ENCODE data around the gene SCAPER. TPM values are rescaled to one million over a fixed set of nuclear protein-coding genes. Genes with fewer than 3 reads are reported as not detected.
A peak's percentile ranks its signal among the peaks of the same experiment; 100 is the strongest.

Gene SCAPER
- total and polyA plus RNA-seq, 2 donors (not counting 1 experiment from before 2014, with no cell fraction given) = 8.3 to 61.6 TPM

DNA sequence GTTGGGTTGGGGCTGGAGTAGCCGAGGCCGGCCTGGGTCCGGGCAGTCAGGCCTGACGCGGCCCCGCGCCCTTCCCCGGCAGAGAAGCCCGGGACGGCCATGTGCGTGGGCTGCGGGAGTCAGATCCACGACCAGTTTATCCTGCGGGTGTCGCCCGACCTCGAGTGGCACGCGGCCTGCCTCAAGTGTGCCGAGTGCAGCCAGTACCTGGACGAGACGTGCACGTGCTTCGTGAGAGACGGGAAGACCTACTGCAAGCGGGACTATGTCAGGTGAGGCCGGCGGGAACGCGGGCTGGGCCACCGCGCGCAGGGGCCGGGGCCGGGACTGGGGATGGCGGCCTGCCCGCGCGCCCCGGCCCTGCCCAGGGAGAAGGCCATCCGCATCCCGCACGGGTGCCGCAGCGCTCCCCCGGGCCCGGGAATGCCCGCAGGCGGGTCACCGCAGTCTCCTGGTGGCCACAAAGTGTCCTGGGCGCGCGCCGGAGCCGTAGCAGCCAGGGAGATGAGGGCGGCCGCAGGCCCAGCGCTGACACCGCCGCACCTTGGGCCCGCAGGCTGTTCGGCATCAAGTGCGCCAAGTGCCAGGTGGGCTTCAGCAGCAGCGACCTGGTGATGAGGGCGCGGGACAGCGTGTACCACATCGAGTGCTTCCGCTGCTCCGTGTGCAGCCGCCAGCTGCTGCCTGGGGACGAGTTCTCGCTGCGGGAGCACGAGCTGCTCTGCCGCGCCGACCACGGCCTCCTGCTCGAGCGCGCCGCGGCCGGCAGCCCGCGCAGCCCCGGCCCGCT, 567.2 kb downstream of the SCAPER start:
- H3K9me3 Mint-ChIP-seq (ENCODE audit: insufficient read depth) = no peaks in the 10 kb centered on the region
- H4K20me1 ChIP-seq (ENCODE audit: control insufficient read depth, insufficient read depth, low read length, poor library complexity, severe bottlenecking) = peaks cover 32% of the 10 kb centered on the region
- peak overlapping the region in 2 of 5 experiments; percentile 15 to 46 for H3K4me3 ChIP-seq (ENCODE audit: control extremely low read depth in 1 of 5, extremely low read depth in 1 of 5, insufficient read depth in 1 of 5, low read depth in 2 of 5, low read length in 4 of 5)
- ChIA-PET CTCF (no interaction called here), POLR2A (no interaction called here)
- intact Hi-C loops (cut with micrococcal nuclease) = loop anchor here (2.0 kb wide), 1 partner anchor 27 kb away; the partner anchor contains the start of gene ETFA
- peaks cover 64% of the 10 kb centered on the region for H3K4me1 Mint-ChIP-seq
- peaks cover 0 to 71% (median 0%) of the 10 kb centered on the region in 3 donors for H3K9me3 ChIP-seq (ENCODE audit: control extremely low read depth in 1 of 3, control insufficient read depth in 2 of 3, insufficient read depth in 1 of 3, low read length in 2 of 3)
- no peak overlapping the region for H3K27ac ChIP-seq (ENCODE audit: low read length in 2 of 2)
- DNase-seq = peak; percentile 75
- H3K4me1 ChIP-seq (ENCODE audit: control insufficient read depth in 2 of 2, insufficient read depth in 2 of 2, low read length in 2 of 2) = peaks cover 75 to 80% of the 10 kb centered on the region in 2 donors
- TF ChIP-seq, protein P1, sequence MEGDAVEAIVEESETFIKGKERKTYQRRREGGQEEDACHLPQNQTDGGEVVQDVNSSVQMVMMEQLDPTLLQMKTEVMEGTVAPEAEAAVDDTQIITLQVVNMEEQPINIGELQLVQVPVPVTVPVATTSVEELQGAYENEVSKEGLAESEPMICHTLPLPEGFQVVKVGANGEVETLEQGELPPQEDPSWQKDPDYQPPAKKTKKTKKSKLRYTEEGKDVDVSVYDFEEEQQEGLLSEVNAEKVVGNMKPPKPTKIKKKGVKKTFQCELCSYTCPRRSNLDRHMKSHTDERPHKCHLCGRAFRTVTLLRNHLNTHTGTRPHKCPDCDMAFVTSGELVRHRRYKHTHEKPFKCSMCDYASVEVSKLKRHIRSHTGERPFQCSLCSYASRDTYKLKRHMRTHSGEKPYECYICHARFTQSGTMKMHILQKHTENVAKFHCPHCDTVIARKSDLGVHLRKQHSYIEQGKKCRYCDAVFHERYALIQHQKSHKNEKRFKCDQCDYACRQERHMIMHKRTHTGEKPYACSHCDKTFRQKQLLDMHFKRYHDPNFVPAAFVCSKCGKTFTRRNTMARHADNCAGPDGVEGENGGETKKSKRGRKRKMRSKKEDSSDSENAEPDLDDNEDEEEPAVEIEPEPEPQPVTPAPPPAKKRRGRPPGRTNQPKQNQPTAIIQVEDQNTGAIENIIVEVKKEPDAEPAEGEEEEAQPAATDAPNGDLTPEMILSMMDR (IDR thresholded peaks at IDR 0.05) = no peak
- TF ChIP-seq EZH2 (IDR thresholded peaks at IDR 0.05; ENCODE audit: borderline replicate concordance, insufficient read depth, low read depth, low read length, poor library complexity, severe bottlenecking) = peak; percentile 91
- no peaks in the 10 kb centered on the region for H3K36me3 ChIP-seq (replicated peaks in 1 of 2; ENCODE audit: control extremely low read depth in 1 of 2, control insufficient read depth in 1 of 2, extremely low read depth in 1 of 2, insufficient read depth in 2 of 2, low read length in 1 of 2)
- 4% methylated on average over 89 of the region's 89 CpGs for WGBS (ENCODE audit: insufficient coverage)
- peaks cover 0 to 95% (median 69%) of the 10 kb centered on the region in 4 experiments for H3K27me3 ChIP-seq (replicated peaks in 1 of 4; ENCODE audit: control extremely low read depth in 1 of 4, control insufficient read depth in 3 of 4, insufficient read depth in 4 of 4, low read length in 3 of 4)
- H3K4me2 ChIP-seq (replicated peaks; ENCODE audit: low read depth, low read length, poor library complexity, severe bottlenecking) = peak overlapping the region; percentile 96
- H3K27me3 Mint-ChIP-seq = peaks cover 67% of the 10 kb centered on the region
- H3K27ac Mint-ChIP-seq = peak overlapping the region; percentile 20
- H3K79me2 ChIP-seq (ENCODE audit: control insufficient read depth, insufficient read depth, low read length) = no peaks in the 10 kb centered on the region
- ATAC-seq (ENCODE audit: low read depth) = no peak
- H3K9ac ChIP-seq (ENCODE audit: low read length) = peak overlapping the region; percentile 30
- peak overlapping the region; percentile 49 for H2AFZ ChIP-seq (ENCODE audit: insufficient read depth, low read depth, low read length, poor library complexity, severe bottlenecking)
- peak overlapping the region; percentile 90 for H3K4me3 Mint-ChIP-seq
